IPS-15b (cell line): ENCODE data around the gene XRCC3.

Experiments
- H3K27me3 ChIP-seq: one replicate; pipeline ENCODE4 v1.6.1; 2013; ENCODE audit warnings: low read length; ENCODE audit not compliant: control insufficient read depth, insufficient read depth
- H3K36me3 ChIP-seq: one replicate; pipeline ENCODE4 v1.6.1; 2013; ENCODE audit warnings: low read length; ENCODE audit not compliant: control insufficient read depth, insufficient read depth
- H3K4me1 ChIP-seq: one replicate; pipeline ENCODE4 v1.6.1; 2013; ENCODE audit warnings: mild to moderate bottlenecking, low read length; ENCODE audit not compliant: control insufficient read depth, insufficient read depth
- H3K4me3 ChIP-seq: one replicate; pipeline ENCODE4 v1.5.1; 2013; ENCODE audit warnings: low read depth, low read length
- H3K9ac ChIP-seq: one replicate; pipeline ENCODE4 v1.6.1; 2013; ENCODE audit warnings: low read depth, mild to moderate bottlenecking, low read length
- H3K9me3 ChIP-seq: one replicate; pipeline ENCODE4 v1.6.1; 2013; ENCODE audit warnings: mild to moderate bottlenecking, low read length; ENCODE audit not compliant: control insufficient read depth, insufficient read depth

XRCC3 gene

DNA sequence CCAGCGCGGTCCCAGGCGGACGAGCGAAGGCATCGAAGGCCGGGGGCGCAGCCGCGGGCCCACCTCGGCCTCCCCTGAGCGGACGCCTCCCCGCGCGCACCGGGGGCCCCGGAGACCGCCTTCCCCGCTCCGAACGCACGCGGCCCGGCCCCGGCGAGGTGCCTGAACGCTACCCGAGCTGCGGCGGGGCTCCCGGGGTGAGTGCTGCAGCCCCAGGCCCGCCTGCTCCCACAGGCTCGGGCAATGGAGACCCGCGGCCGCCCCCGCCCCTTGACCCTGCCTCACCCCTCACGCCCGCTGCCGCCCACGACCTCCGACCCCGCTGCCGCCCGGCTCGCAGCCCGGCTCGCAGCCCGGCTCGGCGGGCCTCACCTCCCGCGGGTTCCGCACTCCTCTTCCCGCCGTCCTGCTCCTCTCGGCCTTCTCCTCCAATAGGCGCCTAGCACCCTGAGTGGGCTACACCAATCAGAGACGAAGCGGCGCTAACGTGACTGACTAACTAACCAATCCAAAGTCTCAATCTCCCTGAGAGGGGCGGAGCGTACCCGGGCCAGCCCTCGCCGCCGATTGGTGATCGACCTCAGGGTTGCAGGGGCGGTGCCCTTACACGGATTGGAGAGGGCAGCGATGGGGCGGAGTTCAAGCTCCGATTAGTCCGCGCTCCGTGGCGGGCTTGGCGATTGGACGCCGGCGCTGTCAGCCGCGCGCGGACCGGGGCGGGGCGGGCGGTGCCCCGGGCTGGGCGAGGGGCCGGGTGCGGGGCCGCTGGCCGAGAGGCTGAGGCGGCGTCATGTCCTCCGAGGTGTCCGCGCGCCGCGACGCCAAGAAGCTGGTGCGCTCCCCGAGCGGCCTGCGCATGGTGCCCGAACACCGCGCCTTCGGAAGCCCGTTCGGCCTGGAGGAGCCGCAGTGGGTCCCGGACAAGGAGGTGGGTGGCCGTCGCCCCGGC is at the start of gene XRCC3, which contains the start of gene ZFYVE21:
XRCC3 (minus strand) TSS at position 400 of the 949 bp plus-strand sequence. CDS start 4,364 bp downstream, outside the sequence.
ZFYVE21 (plus strand) TSS at position 759 of the 949 bp plus-strand sequence; CDS start at position 791, 32 bp downstream.
- peaks cover 9% of the 10 kb centered on the region for H3K36me3 ChIP-seq
- H3K4me3 ChIP-seq: peak within 1 kb of the TSS; percentile 67
- no peaks in the 10 kb centered on the region for H3K9me3 ChIP-seq
- no peaks in the 10 kb centered on the region for H3K27me3 ChIP-seq
- H3K4me1 ChIP-seq: peaks cover 2% of the 10 kb centered on the region
- H3K9ac ChIP-seq: peak within 1 kb of the TSS; percentile 54

DNA sequence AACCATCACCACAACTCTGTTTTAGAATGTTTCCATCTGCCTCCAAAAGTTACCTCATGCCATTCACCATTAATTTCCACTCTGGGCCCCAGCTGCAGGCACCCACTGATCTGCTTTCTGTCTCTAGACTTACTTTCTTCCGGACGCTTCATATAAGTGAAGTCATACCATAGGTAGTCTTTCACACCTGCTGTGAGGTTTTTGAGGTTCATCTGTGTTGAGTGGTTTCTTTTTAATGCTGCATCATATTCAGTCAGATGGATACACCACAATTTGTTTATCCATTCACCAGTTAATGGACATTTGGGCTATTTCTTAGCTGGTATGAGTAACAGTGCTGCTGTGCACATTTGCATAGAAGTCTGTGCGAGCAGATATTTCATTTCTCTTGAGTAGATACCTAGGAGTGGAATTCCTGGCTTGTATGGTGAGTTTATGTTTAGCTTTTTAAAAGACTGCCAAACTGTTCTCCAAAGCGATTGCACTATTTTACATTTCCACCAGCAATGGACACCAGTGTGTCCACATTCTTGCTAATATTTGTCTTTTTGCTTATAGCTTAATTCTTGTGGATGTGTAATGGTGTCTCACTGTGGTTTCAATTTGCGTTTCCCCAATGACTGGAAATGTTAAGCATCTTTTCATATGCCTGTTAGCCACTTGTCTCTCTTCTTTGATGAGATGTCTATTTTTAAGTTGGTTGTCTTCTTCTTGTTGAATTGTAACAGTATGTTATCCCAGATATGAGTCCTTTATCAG is 48.7 kb upstream of the XRCC3 start:
- Histone ChIP-seq H3K4me1 (peaks cover 2% of the 10 kb centered on the region), H3K9me3 (no peaks in the 10 kb centered on the region), H3K9ac (no peak overlapping the region), H3K4me3 (no peak overlapping the region), H3K36me3 (no peaks in the 10 kb centered on the region), H3K27me3 (no peaks in the 10 kb centered on the region)

DNA sequence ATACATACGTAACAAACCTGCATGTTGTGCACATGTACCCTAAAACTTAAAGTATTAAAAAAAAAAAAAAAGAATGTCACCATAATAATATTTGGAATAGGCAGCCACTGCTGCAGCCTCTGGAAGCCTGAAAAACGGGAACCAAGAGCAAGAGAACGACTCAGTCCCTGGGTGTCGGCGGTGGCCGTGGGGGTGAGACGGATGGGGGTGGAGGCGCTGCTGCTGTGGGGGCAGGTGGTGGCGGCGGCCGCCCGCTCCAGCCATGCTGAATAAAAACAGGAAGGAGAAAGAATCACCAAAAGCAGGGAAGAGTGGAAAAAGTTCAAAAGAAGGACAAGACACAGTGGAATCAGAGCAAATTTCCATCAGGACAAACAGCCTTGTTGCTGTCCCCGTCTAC is 47.3 kb upstream of the XRCC3 start:
- no peaks in the 10 kb centered on the region for H3K36me3 ChIP-seq
- peaks cover 2% of the 10 kb centered on the region for H3K4me1 ChIP-seq
- H3K27me3 ChIP-seq: no peaks in the 10 kb centered on the region
- no peak overlapping the region for H3K9ac ChIP-seq
- no peaks in the 10 kb centered on the region for H3K9me3 ChIP-seq
- no peak overlapping the region for H3K4me3 ChIP-seq

DNA sequence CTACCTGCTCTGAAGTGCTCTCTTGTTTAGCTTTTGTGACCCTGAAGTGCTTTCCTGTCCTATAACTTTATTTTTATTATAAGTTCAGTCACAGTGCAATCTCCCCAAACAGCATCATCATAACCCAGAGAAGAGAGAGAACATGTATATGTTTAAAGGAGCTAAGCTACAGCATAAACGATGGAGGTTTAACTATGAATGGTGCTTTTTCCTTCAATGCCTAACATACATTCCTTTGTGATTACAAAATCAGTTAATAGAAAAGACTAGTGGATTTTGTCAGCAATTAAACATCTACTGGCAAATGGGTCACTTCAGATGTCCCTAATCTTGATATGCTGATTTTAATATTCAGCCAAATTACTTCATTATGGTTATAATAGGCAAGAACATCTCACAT is 46.8 kb upstream of the XRCC3 start:
- Histone ChIP-seq H3K4me3 (no peak overlapping the region), H3K4me1 (peaks cover 2% of the 10 kb centered on the region), H3K36me3 (no peaks in the 10 kb centered on the region), H3K9ac (no peak overlapping the region), H3K27me3 (no peaks in the 10 kb centered on the region), H3K9me3 (no peaks in the 10 kb centered on the region)

DNA sequence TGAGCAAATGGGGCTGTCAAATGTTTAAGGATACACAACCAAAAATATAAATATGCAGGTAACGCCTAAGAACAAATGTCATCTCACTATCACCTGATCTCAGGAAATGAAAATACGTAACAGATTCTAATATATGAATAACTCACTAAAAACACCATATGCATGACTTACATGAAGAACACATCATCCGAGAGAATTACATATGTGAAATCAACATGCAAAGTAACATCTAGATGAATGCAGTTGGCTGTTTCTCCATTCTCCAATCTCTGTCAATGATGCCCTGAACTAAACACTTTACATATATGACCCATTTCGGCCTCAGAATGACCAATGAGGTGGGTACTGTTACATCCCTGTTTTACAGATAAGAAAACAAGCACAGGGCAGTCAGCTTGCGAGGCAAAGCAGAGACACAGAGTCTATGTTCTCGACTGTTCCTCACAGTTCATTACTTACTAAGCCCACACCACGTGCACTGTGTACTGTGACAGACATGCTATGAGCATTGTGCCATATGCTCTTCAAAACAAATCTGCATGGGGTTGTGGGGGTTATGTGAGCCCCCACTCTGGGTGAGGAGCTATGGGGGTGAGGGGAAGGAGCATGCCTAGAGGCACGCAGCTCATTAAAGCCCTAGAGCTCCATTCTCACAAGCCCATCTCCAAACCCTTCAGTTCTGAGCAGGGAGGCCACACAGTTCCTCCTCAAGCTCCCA is 43.0 kb upstream of the XRCC3 start:
- Histone ChIP-seq H3K27me3 (no peaks in the 10 kb centered on the region), H3K9ac (no peak overlapping the region), H3K36me3 (no peaks in the 10 kb centered on the region), H3K4me1 (peaks cover 2% of the 10 kb centered on the region), H3K9me3 (no peaks in the 10 kb centered on the region), H3K4me3 (no peak overlapping the region)

DNA sequence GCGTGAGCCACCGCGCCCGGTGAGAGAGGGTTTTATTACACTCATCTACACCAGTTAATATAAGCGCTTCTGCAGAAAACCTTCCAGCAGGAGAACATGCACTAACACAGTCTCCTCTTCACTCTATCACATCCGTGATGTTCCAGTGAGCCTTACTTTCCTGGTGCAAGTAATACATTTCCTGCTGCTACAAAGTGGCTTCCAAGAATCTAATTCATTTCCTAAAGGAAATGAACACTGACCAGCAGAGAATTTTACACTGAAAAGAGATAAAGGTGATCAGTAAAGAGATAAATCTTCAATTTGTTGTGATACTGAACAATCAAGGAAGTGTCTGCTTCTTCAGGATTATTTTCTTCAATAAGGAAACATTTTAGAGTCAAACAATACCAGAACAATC is 39.8 kb upstream of the XRCC3 start:
- H3K36me3 ChIP-seq: no peaks in the 10 kb centered on the region
- H3K9me3 ChIP-seq: no peaks in the 10 kb centered on the region
- H3K27me3 ChIP-seq: no peaks in the 10 kb centered on the region
- no peak overlapping the region for H3K4me3 ChIP-seq
- no peaks in the 10 kb centered on the region for H3K4me1 ChIP-seq
- H3K9ac ChIP-seq: no peak overlapping the region

DNA sequence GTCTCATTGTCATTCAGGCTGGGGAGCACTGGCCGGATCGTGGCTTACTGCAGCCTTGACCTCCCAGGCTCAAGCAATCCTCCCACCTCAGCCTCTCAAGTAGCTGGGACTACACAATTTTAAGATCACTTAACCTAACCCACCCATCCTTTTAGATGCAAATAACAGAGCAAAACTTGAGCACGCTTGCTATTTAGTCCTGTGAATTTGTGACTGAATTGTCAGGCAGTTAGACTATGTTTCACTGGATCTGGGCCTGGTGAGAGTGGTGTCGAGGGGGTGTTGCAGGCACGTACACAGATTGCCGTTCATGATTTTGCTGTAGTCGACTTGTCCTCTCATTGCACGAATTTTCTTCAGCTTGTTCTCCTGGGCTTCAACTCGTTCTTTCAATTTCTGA is 38.5 kb upstream of the XRCC3 start:
- Histone ChIP-seq H3K36me3 (no peaks in the 10 kb centered on the region), H3K9me3 (no peaks in the 10 kb centered on the region), H3K4me1 (no peaks in the 10 kb centered on the region), H3K27me3 (no peaks in the 10 kb centered on the region), H3K9ac (no peak overlapping the region), H3K4me3 (no peak overlapping the region)

DNA sequence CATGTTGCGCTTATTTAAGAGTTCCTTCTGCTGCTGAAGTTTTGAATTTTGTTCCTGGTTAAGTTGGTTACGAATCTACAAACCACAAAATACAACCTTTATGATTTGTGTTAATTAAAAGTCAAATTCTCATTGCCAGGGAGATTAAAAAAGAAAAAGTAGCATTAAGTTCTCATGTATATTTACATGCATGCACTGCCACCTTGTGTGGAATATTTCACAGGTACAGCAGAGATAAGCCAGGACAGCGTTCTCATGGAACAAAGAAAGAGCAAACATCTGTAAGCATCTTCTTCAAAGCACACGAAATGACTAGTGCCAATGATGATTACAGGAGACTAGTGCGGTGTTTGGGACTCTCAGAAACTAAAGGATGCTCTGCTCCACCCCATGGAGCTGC is 34.6 kb upstream of the XRCC3 start:
- Histone ChIP-seq H3K9me3 (no peaks in the 10 kb centered on the region), H3K9ac (no peak overlapping the region), H3K27me3 (no peaks in the 10 kb centered on the region), H3K4me3 (no peak overlapping the region), H3K4me1 (no peaks in the 10 kb centered on the region), H3K36me3 (no peaks in the 10 kb centered on the region)

DNA sequence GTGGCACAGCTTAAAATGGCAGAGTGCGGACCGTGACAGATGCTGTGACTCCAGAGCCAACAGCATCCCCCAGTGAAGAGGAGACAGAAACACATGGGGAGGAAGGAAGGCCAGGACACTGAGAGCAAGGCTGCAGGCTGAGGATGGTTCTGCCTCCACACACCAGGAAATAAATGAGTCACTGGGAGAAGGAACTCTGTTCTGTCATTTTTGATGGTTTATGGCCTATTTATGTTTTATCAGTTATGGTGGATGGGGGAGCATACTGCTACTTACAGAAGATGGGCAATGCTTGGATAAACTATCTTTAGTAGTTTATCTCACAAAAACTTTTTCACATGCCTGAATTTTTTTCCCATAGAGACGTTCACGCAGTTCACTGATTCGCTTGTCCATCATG is 34.2 kb upstream of the XRCC3 start:
- Histone ChIP-seq H3K9ac (no peak overlapping the region), H3K4me3 (no peak overlapping the region), H3K4me1 (no peaks in the 10 kb centered on the region), H3K36me3 (peaks cover 3% of the 10 kb centered on the region), H3K9me3 (no peaks in the 10 kb centered on the region), H3K27me3 (no peaks in the 10 kb centered on the region)

DNA sequence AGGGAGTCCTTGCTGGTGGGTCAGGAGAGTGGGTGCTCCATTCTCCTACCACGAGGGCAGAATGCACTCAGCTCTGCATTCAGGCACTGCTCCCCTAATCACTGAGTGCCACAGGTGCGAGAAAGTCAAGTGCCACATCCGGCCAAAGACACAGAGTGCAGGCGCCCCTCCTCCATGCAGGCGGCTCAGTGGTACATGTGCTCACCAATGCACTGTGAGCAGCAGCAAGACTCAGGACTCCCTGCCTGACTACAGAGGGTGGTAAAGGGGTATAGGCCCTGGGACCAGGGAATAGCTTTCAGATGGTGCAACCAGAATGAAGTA is 33.2 kb upstream of the XRCC3 start:
- H3K27me3 ChIP-seq: no peaks in the 10 kb centered on the region
- H3K36me3 ChIP-seq: peaks cover 3% of the 10 kb centered on the region
- H3K9ac ChIP-seq: no peak overlapping the region
- no peak overlapping the region for H3K4me3 ChIP-seq
- H3K4me1 ChIP-seq: no peaks in the 10 kb centered on the region
- no peaks in the 10 kb centered on the region for H3K9me3 ChIP-seq

DNA sequence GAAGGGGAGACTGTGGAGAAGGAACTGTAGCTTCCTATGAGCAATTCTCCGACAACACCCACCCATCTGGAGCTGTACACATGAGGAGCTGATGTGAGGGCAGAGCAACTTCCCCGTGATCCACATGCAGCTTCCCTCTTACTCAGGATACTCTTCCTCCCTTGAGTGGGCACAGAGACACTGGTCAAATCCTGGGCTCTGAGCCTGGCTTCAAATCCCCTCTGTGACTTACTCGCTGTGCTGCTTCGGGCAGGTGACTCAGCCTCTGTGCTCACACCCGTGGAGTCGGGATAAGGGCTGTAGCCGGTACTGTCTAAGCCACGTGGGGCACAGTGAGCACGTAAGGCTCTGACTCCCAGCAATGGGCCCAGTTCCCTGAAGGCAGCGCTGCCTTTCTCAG is 31.4 kb upstream of the XRCC3 start:
- no peak overlapping the region for H3K4me3 ChIP-seq
- H3K9me3 ChIP-seq: no peaks in the 10 kb centered on the region
- H3K4me1 ChIP-seq: no peaks in the 10 kb centered on the region
- H3K9ac ChIP-seq: no peak overlapping the region
- no peaks in the 10 kb centered on the region for H3K27me3 ChIP-seq
- peaks cover 3% of the 10 kb centered on the region for H3K36me3 ChIP-seq
